Testis (tissue), 2 donors: Measurements from ENCODE around the gene TFAP2E.

ENCODE experiments used
- CTCF ChIP-seq, 3 experiments: fragments of 450-650 bp in 2 of 3; fragments of 200-600 bp in 1 of 3; sonication (generic) in 1 of 3; IDR thresholded peaks; one replicate each; pipeline ENCODE4 v1.5.1; 2016 to 2019; ENCODE audit warnings: antibody characterized with exemption in 3 of 3, mild to moderate bottlenecking in 2 of 3, moderate library complexity in 1 of 3
- POLR2A ChIP-seq: fragments of 450-650 bp; IDR thresholded peaks from one replicate; pipeline ENCODE4 v1.6.1; 2017; ENCODE audit warnings: antibody characterized with exemption, mild to moderate bottlenecking, moderate library complexity

- no peak for TF ChIP-seq CTCF (IDR thresholded peaks at IDR 0.05)
- TF ChIP-seq POLR2A, result no peak
Observed at GRCh38 chr1:35574125-35574654, 1.1 kb downstream of the TFAP2E start.
